ENCODE measurements around the gene NDRG2.

The NDRG2 gene

GRCh38 chr14:21066882-21067502, 42.1 kb upstream of the NDRG2 start:
- Histone ChIP-seq H2AFZ (ENCODE audit: low read length, unreplicated experiment) (no peak overlapping the region), H3K27me3 (ENCODE audit: insufficient read depth, low read length) (no peaks in the 10 kb centered on the region)

GRCh38 chr14:21063479-21063878, 38.6 kb upstream of the NDRG2 start:
- H3K4me1 ChIP-seq (ENCODE audit: control insufficient read depth, insufficient read depth, low read length, unreplicated experiment): peaks cover 10% of the 10 kb centered on the region
- no peak overlapping the region for H3K27ac ChIP-seq (ENCODE audit: low read depth, low read length)
- no peaks in the 10 kb centered on the region for H3K79me2 ChIP-seq (ENCODE audit: control insufficient read depth, insufficient read depth, low read length, unreplicated experiment)
- H3K36me3 ChIP-seq (ENCODE audit: insufficient read depth, low read length): no peaks in the 10 kb centered on the region
- H2AFZ ChIP-seq (ENCODE audit: low read length, unreplicated experiment): no peak overlapping the region
- H3K4me3 ChIP-seq (ENCODE audit: low read depth, low read length): no peak overlapping the region
- H3K27me3 ChIP-seq (ENCODE audit: insufficient read depth, low read length): peaks cover 8% of the 10 kb centered on the region; the same call in 1 of the 2 replicates

More at GRCh38 chr14:21066882-21067502, 42.1 kb upstream of the NDRG2 start:
- Histone ChIP-seq H3K27ac (ENCODE audit: low read depth, low read length) (no peak overlapping the region), H3K79me2 (ENCODE audit: control insufficient read depth, insufficient read depth, low read length, unreplicated experiment) (peaks cover 4% of the 10 kb centered on the region), H3K4me1 (ENCODE audit: control insufficient read depth, insufficient read depth, low read length, unreplicated experiment) (peaks cover 25% of the 10 kb centered on the region), H3K36me3 (ENCODE audit: insufficient read depth, low read length) (no peaks in the 10 kb centered on the region), H3K4me3 (ENCODE audit: low read depth, low read length) (no peak overlapping the region)

GRCh38 chr14:21061347-21061668, 36.4 kb upstream of the NDRG2 start:
- H3K4me3 ChIP-seq (ENCODE audit: low read depth, low read length): no peak overlapping the region
- H3K79me2 ChIP-seq (ENCODE audit: control insufficient read depth, insufficient read depth, low read length, unreplicated experiment): no peaks in the 10 kb centered on the region
- H3K4me1 ChIP-seq (ENCODE audit: control insufficient read depth, insufficient read depth, low read length, unreplicated experiment): peaks cover 9% of the 10 kb centered on the region
- H3K27ac ChIP-seq (ENCODE audit: low read depth, low read length): no peak overlapping the region
- H2AFZ ChIP-seq (ENCODE audit: low read length, unreplicated experiment): no peak overlapping the region
- H3K36me3 ChIP-seq (ENCODE audit: insufficient read depth, low read length): no peaks in the 10 kb centered on the region
- H3K27me3 ChIP-seq (ENCODE audit: insufficient read depth, low read length): peaks cover 8% of the 10 kb centered on the region; the same call in 1 of the 2 replicates

- peaks cover 8% of the 10 kb centered on the region; the same call in 1 of the 2 replicates for H3K27me3 ChIP-seq (ENCODE audit: insufficient read depth, low read length)
- no peaks in the 10 kb centered on the region for H3K79me2 ChIP-seq (ENCODE audit: control insufficient read depth, insufficient read depth, low read length, unreplicated experiment)
- H3K36me3 ChIP-seq (ENCODE audit: insufficient read depth, low read length): no peaks in the 10 kb centered on the region
- H3K4me1 ChIP-seq (ENCODE audit: control insufficient read depth, insufficient read depth, low read length, unreplicated experiment): peaks cover 9% of the 10 kb centered on the region
- no peak overlapping the region for H2AFZ ChIP-seq (ENCODE audit: low read length, unreplicated experiment)
- no peak overlapping the region for H3K4me3 ChIP-seq (ENCODE audit: low read depth, low read length)
- no peak overlapping the region for H3K27ac ChIP-seq (ENCODE audit: low read depth, low read length)
These were observed 35.9 kb upstream of the NDRG2 start for GRCh38 chr14:21060614-21061346.

GRCh38 chr14:21059842-21060613, 35.2 kb upstream of the NDRG2 start:
- H2AFZ ChIP-seq (ENCODE audit: low read length, unreplicated experiment): no peak overlapping the region
- no peaks in the 10 kb centered on the region for H3K79me2 ChIP-seq (ENCODE audit: control insufficient read depth, insufficient read depth, low read length, unreplicated experiment)
- no peak overlapping the region for H3K27ac ChIP-seq (ENCODE audit: low read depth, low read length)
- H3K4me3 ChIP-seq (ENCODE audit: low read depth, low read length): no peak overlapping the region
- H3K36me3 ChIP-seq (ENCODE audit: insufficient read depth, low read length): no peaks in the 10 kb centered on the region
- peaks cover 8% of the 10 kb centered on the region; the same call in 1 of the 2 replicates for H3K27me3 ChIP-seq (ENCODE audit: insufficient read depth, low read length)
- H3K4me1 ChIP-seq (ENCODE audit: control insufficient read depth, insufficient read depth, low read length, unreplicated experiment): peaks cover 9% of the 10 kb centered on the region

GRCh38 chr14:21058903-21059302, 34.0 kb upstream of the NDRG2 start:
- Histone ChIP-seq H2AFZ (ENCODE audit: low read length, unreplicated experiment) (no peak overlapping the region), H3K79me2 (ENCODE audit: control insufficient read depth, insufficient read depth, low read length, unreplicated experiment) (no peaks in the 10 kb centered on the region), H3K36me3 (ENCODE audit: insufficient read depth, low read length) (no peaks in the 10 kb centered on the region), H3K27ac (ENCODE audit: low read depth, low read length) (no peak overlapping the region), H3K27me3 (ENCODE audit: insufficient read depth, low read length) (peaks cover 8% of the 10 kb centered on the region; the same call in 1 of the 2 replicates), H3K4me1 (ENCODE audit: control insufficient read depth, insufficient read depth, low read length, unreplicated experiment) (peaks cover 9% of the 10 kb centered on the region), H3K4me3 (ENCODE audit: low read depth, low read length) (no peak overlapping the region)

GRCh38 chr14:21057803-21058675, 33.2 kb upstream of the NDRG2 start, which contains the start of gene RNASE8:
Gene RNASE8, plus strand, starts transcription at chr14:21057822. Its CDS starts 71 bp downstream, at chr14:21057893.
- Histone ChIP-seq H3K36me3 (ENCODE audit: insufficient read depth, low read length) (no peaks in the 10 kb centered on the region), H2AFZ (ENCODE audit: low read length, unreplicated experiment) (no peak within 1 kb of the TSS), H3K79me2 (ENCODE audit: control insufficient read depth, insufficient read depth, low read length, unreplicated experiment) (no peaks in the 10 kb centered on the region), H3K4me1 (ENCODE audit: control insufficient read depth, insufficient read depth, low read length, unreplicated experiment) (peaks cover 2% of the 10 kb centered on the region), H3K27me3 (ENCODE audit: insufficient read depth, low read length) (peaks cover 8% of the 10 kb centered on the region; the same call in 1 of the 2 replicates), H3K27ac (ENCODE audit: low read depth, low read length) (no peak within 1 kb of the TSS), H3K4me3 (ENCODE audit: low read depth, low read length) (no peak within 1 kb of the TSS)

GRCh38 chr14:21056520-21057163, 31.8 kb upstream of the NDRG2 start:
- Histone ChIP-seq H3K79me2 (ENCODE audit: control insufficient read depth, insufficient read depth, low read length, unreplicated experiment) (no peaks in the 10 kb centered on the region), H3K4me3 (ENCODE audit: low read depth, low read length) (no peak overlapping the region), H3K27me3 (ENCODE audit: insufficient read depth, low read length) (peaks cover 8% of the 10 kb centered on the region), H3K4me1 (ENCODE audit: control insufficient read depth, insufficient read depth, low read length, unreplicated experiment) (no peaks in the 10 kb centered on the region), H2AFZ (ENCODE audit: low read length, unreplicated experiment) (no peak overlapping the region), H3K27ac (ENCODE audit: low read depth, low read length) (no peak overlapping the region), H3K36me3 (ENCODE audit: insufficient read depth, low read length) (no peaks in the 10 kb centered on the region)

GRCh38 chr14:21055432-21056117, 30.7 kb upstream of the NDRG2 start:
- Histone ChIP-seq H3K79me2 (ENCODE audit: control insufficient read depth, insufficient read depth, low read length, unreplicated experiment) (no peaks in the 10 kb centered on the region), H3K4me3 (ENCODE audit: low read depth, low read length) (no peak overlapping the region), H3K4me1 (ENCODE audit: control insufficient read depth, insufficient read depth, low read length, unreplicated experiment) (no peaks in the 10 kb centered on the region), H3K27me3 (ENCODE audit: insufficient read depth, low read length) (no peaks in the 10 kb centered on the region; the same call in 1 of the 2 replicates), H3K27ac (ENCODE audit: low read depth, low read length) (no peak overlapping the region), H2AFZ (ENCODE audit: low read length, unreplicated experiment) (no peak overlapping the region), H3K36me3 (ENCODE audit: insufficient read depth, low read length) (no peaks in the 10 kb centered on the region)

All from ACC112 (cell line).